ENCODE measurements around the gene MAGED4B. TPM values are rescaled to one million over a fixed set of nuclear protein-coding genes. Genes with fewer than 3 reads are reported as not detected.

The MAGED4B gene
- total RNA-seq, 2 donors from 2014 or later = 7.3 to 17.8 TPM

- no peak overlapping the region for H3K27ac ChIP-seq
- intact Hi-C loops (cut with DNase I) = no loop called here
- no peaks in the 10 kb centered on the region for H3K9me3 ChIP-seq
- H3K27me3 ChIP-seq = no peaks in the 10 kb centered on the region
- no peak for DNase-seq
- H3K4me1 ChIP-seq = no peaks in the 10 kb centered on the region
- TF ChIP-seq POLR2A (IDR thresholded peaks at IDR 0.05) = no peak
- no peak for TF ChIP-seq CTCF (IDR thresholded peaks at IDR 0.05)
- H3K4me3 ChIP-seq = no peak overlapping the region
- no peaks in the 10 kb centered on the region for H3K36me3 ChIP-seq (replicated peaks in 1 of 2; ENCODE audit: insufficient read depth in 1 of 2, low read depth in 2 of 2)
- no peak for ATAC-seq
- 75% methylated on average over 1 of the region's 1 CpG; no CpG with 5 or more reads in 1 of the 2 donors for whole genome bisulfite sequencing, 2 donors
Observed at GRCh38 chrX:52034211-52034610, 34.8 kb downstream of the MAGED4B start.

GRCh38 chrX:52031371-52031770 lies 37.6 kb downstream of the MAGED4B start:
- intact Hi-C loops (cut with DNase I) = no loop called here
- no peaks in the 10 kb centered on the region for H3K27me3 ChIP-seq
- TF ChIP-seq CTCF (IDR thresholded peaks at IDR 0.05) (no peak), POLR2A (IDR thresholded peaks at IDR 0.05) (no peak)
- ATAC-seq = no peak
- no peaks in the 10 kb centered on the region for H3K4me1 ChIP-seq
- DNase-seq = no peak
- H3K4me3 ChIP-seq = no peak overlapping the region
- H3K9me3 ChIP-seq = no peaks in the 10 kb centered on the region
- WGBS, 2 donors = 47 to 58% methylated on average over 2 of the region's 2 CpGs
- no peaks in the 10 kb centered on the region for H3K36me3 ChIP-seq (replicated peaks in 1 of 2; ENCODE audit: insufficient read depth in 1 of 2, low read depth in 2 of 2)
- no peak overlapping the region for H3K27ac ChIP-seq

- no peaks in the 10 kb centered on the region for H3K4me1 ChIP-seq
- TF ChIP-seq CTCF (IDR thresholded peaks at IDR 0.05) (no peak), POLR2A (IDR thresholded peaks at IDR 0.05) (no peak)
- intact Hi-C loops (cut with DNase I) = no loop called here
- DNase-seq (no peak), ATAC-seq (no peak)
- WGBS, 2 donors = 11 to 13% methylated on average over 3 of the region's 3 CpGs
- H3K27me3 ChIP-seq = no peaks in the 10 kb centered on the region
- H3K9me3 ChIP-seq = no peaks in the 10 kb centered on the region
- no peak overlapping the region for H3K27ac ChIP-seq
- no peak overlapping the region for H3K4me3 ChIP-seq
- H3K36me3 ChIP-seq (replicated peaks in 1 of 2; ENCODE audit: insufficient read depth in 1 of 2, low read depth in 2 of 2) = no peaks in the 10 kb centered on the region
Observed at GRCh38 chrX:52015794-52016193, 53.2 kb downstream of the MAGED4B start.

Small RNAs within 50 kb of the gene (small RNA-seq; reads per million reads assigned to genes)
- gene SNORA11E = not detected

Other genes starting within 250 kb of the MAGED4B start
- 10 to 100 TPM; 45.7 to 53.1 TPM for gene MAGED1, start 175.6 kb downstream of the MAGED4B start, total RNA-seq
- 1 to 10 TPM; 1.3 to 5.2 TPM for gene MAGED4, start 115.7 kb upstream of the MAGED4B start, total RNA-seq